Measurements from ENCODE around the gene CNN3. TPM values are rescaled to one million over a fixed set of nuclear protein-coding genes. Genes with fewer than 3 reads are reported as not detected.

Gene CNN3
- polyA plus RNA-seq, 2 of the 4 experiments (the other 2 are of a cell fraction) = 61.6 to 83.4 TPM

DNA sequence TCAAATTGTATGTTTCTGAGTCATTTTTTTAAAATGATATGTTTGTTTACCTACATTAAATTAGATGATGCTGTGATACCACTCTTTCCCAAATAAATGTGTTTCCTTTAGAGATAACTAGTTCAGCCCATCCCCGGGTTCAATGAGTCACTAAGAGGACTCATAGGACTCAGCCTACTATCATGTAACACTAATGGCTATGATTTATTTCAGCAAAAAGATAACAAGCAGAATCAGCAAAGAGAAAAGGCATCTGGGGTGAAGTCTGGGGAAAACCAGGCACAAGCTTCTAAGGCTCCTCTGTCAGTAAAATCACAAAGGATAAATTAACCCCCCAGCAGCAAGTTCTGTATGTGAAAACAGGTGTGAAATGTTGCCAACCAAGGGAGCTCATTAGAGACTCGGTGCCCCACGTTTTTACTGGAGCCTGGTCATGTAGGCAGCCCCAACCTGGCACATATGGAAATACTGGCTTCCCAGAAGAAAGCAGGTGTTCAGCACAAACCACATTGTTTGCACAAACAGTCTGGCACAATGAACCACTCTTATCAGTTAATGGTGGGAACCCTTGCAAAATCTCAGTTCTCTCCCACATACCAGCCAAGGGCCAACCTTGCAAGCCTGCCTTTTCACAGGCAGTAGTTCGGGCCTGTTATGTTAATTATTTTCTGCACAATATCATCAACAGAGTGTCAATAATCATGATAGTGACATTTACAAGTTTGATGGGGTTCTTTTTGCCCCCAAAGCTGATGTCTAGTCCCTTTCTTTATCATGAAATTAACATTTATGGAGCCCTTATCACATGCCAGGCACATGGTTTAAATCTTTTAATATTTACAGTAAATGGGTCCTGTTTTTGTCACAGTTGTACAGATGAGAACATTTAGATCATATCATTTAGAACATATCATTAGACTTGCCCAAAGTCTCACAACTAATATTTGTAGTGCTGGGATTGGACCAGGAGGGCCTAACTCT is 23.1 kb upstream of the CNN3 start (continued):
- no peak for TF ChIP-seq MAZ (IDR thresholded peaks at IDR 0.05; ENCODE audit: borderline replicate concordance, low read depth, low read length)
- TF ChIP-seq HES2 (IDR thresholded peaks at IDR 0.05) = no peak
- 0 out of 4 replicates have a peak, but pooled peaks of 1 of the 2 experiments have one; percentile 6 for TF ChIP-seq CEBPB (IDR thresholded peaks at IDR 0.05)
- TF ChIP-seq NR3C1 (IDR thresholded peaks at IDR 0.05) = no peak
- TF ChIP-seq KDM5A (IDR thresholded peaks at IDR 0.05) = no peak
- TF ChIP-seq RARB (CRISPR knock-in tag; IDR thresholded peaks at IDR 0.05) = no peak
- TF ChIP-seq KDM1A (IDR thresholded peaks at IDR 0.05; ENCODE audit: low read depth) = no peak
- TF ChIP-seq ESRRA (IDR thresholded peaks at IDR 0.05; ENCODE audit: borderline replicate concordance, low read length) = no peak
- no peak for TF ChIP-seq FOSB (CRISPR knock-in tag; IDR thresholded peaks at IDR 0.05)
- TF ChIP-seq FOXS1 (CRISPR knock-in tag; IDR thresholded peaks at IDR 0.05) = no peak
- no peak for TF ChIP-seq NFE2L2 (conservative IDR thresholded peaks at IDR 0.05; ENCODE audit: low read length)
- no peak for TF ChIP-seq FOSL2 (IDR thresholded peaks at IDR 0.05)
- 0 out of 2 replicates have a peak, but pooled peaks have one; percentile 14 for TF ChIP-seq FOSL2 (CRISPR knock-in tag; IDR thresholded peaks at IDR 0.05)
- TF ChIP-seq ZC3H11A (IDR thresholded peaks at IDR 0.05) = no peak
- no peak for TF ChIP-seq EHF (CRISPR knock-in tag; IDR thresholded peaks at IDR 0.05)
- TF ChIP-seq EP300 (IDR thresholded peaks at IDR 0.05) = no peak
- no peak for TF ChIP-seq ZNF302 (CRISPR knock-in tag; IDR thresholded peaks at IDR 0.05)
- TF ChIP-seq JUNB (IDR thresholded peaks at IDR 0.05) = peak; percentile 21; the same call in 1 of the 2 replicates
- TF ChIP-seq, protein P1, sequence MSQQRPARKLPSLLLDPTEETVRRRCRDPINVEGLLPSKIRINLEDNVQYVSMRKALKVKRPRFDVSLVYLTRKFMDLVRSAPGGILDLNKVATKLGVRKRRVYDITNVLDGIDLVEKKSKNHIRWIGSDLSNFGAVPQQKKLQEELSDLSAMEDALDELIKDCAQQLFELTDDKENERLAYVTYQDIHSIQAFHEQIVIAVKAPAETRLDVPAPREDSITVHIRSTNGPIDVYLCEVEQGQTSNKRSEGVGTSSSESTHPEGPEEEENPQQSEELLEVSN (IDR thresholded peaks at IDR 0.05; ENCODE audit: borderline replicate concordance, low read depth) = no peak
- no peak for TF ChIP-seq USF2 (IDR thresholded peaks at IDR 0.05)
- TF ChIP-seq GATA3 (IDR thresholded peaks at IDR 0.05; ENCODE audit: borderline replicate concordance) = peak; percentile 21; the same call in 1 of the 2 replicates
- no peak for TF ChIP-seq HOXB13 (CRISPR knock-in tag; IDR thresholded peaks at IDR 0.05; ENCODE audit: low read depth)
- no peak for TF ChIP-seq PBX3 (IDR thresholded peaks at IDR 0.05)

DNA sequence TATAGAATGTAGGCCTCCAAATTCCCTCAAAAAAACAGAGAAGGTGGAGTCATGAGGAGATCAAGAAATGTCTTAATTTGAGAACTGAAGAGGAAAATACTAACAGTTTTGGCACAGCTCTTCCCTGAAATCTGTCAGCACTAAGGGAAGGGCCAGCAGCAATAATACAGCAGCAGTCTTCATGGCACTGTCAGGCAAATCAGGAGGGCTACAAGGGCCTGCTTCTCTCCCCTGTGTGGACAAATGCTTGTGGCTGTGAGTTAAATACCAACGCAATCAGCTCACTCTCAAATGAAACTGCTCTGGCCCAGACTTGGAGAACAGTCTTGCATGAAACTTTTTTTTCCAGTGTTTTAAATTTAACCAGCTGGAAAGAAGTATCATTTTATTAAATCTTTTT is 20.5 kb upstream of the CNN3 start:
- ATAC-seq (no peak), DNase-seq (ENCODE audit: low read depth in 1 of 2, low spot score in 1 of 2) (no peak), FAIRE-seq (no peak)
- peaks cover 3% of the 10 kb centered on the region; the same call in 1 of the 3 replicates for H3K9me3 ChIP-seq
- POLR2A ChIA-PET = no interaction called here
- H3K4me3 ChIP-seq = no peak overlapping the region
- TF ChIP-seq ESRRA (IDR thresholded peaks at IDR 0.05; ENCODE audit: borderline replicate concordance, low read length) = no peak
- TF ChIP-seq ZFP36 (IDR thresholded peaks at IDR 0.05; ENCODE audit: borderline replicate concordance, partially characterized antibody) = no peak
- no peak for TF ChIP-seq JUNB (IDR thresholded peaks at IDR 0.05)
- no peak for TF ChIP-seq MAFK (IDR thresholded peaks at IDR 0.05; ENCODE audit: partially characterized antibody)
- no peak for TF ChIP-seq ZC3H11A (IDR thresholded peaks at IDR 0.05)
- TF ChIP-seq CBX8 (IDR thresholded peaks at IDR 0.05) = no peak
- TF ChIP-seq EP300 (IDR thresholded peaks at IDR 0.05) = no peak
- no peak for TF ChIP-seq RCOR1 (IDR thresholded peaks at IDR 0.05; ENCODE audit: low read depth, low read length)
- TF ChIP-seq TP53 (CRISPR knock-in tag; IDR thresholded peaks at IDR 0.05) = no peak
- no peak for TF ChIP-seq KDM1A (IDR thresholded peaks at IDR 0.05; ENCODE audit: low read depth)
- TF ChIP-seq, protein P2, sequence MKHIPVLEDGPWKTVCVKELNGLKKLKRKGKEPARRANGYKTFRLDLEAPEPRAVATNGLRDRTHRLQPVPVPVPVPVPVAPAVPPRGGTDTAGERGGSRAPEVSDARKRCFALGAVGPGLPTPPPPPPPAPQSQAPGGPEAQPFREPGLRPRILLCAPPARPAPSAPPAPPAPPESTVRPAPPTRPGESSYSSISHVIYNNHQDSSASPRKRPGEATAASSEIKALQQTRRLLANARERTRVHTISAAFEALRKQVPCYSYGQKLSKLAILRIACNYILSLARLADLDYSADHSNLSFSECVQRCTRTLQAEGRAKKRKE (CRISPR knock-in tag; IDR thresholded peaks at IDR 0.05; ENCODE audit: low read depth) = no peak
- TF ChIP-seq NR3C1 (IDR thresholded peaks at IDR 0.05) = no peak
- TF ChIP-seq TFCP2L1 (CRISPR knock-in tag; IDR thresholded peaks at IDR 0.05) = no peak
- TF ChIP-seq BCL3 (IDR thresholded peaks at IDR 0.05) = no peak
- CTCF ChIA-PET = interaction anchor here (1.3 to 1.7 kb wide), 3 partner anchors 93 to 96 kb away, joined by 4 to 8 read pairs (median 5); no protein-coding TSS in a partner anchor
- H3K4me2 ChIP-seq = no peak overlapping the region
- peaks cover 41% of the 10 kb centered on the region for H3K4me1 ChIP-seq
- peak overlapping the region in 1 of 2 experiments; percentile 64; a peak in 2 of 6 replicates for H3K27ac ChIP-seq
- 83% methylated on average over 1 of the region's 1 CpG for whole genome bisulfite sequencing (ENCODE audit: missing lambda C conversion rate)

Measured in A549 (cell line).